ENCODE data around the gene TNNT3. TPM values are rescaled to one million over a fixed set of nuclear protein-coding genes. Genes with fewer than 3 reads are reported as not detected.

Gene TNNT3
- total and polyA plus RNA-seq, 2 experiments from 2014 or later, result not detected

DNA sequence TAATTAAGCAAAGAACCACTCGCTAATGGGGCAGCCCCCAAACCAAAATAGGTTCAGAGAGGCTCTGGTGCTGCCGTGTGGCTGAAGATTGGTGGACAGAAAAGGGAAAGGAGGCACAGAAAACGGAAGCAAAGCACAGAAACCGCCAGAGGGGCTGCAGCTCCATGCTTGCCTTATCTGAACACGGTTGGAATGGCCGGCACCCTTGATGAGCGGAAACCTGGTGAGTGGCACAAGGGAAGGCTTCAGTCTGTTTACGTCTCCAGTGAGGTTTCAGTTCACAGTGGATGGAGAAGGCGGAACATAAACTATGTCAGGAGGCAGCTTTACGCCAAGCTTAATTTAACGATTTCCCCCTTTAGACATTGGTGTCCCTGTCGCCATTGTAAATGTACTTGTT lies 22.6 kb upstream of the TNNT3 start:
- TF ChIP-seq EZH2 (IDR thresholded peaks at IDR 0.05; ENCODE audit: insufficient read depth, poor library complexity, severe bottlenecking) (no peak), EZH2phosphoT487 (IDR thresholded peaks at IDR 0.05; ENCODE audit: insufficient read depth, low read depth) (no peak)
- H3K4me1 ChIP-seq (ENCODE audit: insufficient read depth), result no peaks in the 10 kb centered on the region
- H3K27me3 ChIP-seq (replicated peaks; ENCODE audit: insufficient read depth), result peaks cover 51% of the 10 kb centered on the region
- H3K27ac ChIP-seq, result no peak overlapping the region
- no peak overlapping the region for H2AFZ ChIP-seq
- no peaks in the 10 kb centered on the region for H3K9me3 ChIP-seq (ENCODE audit: low read depth)
- no peak overlapping the region for H3K9ac ChIP-seq
- no peaks in the 10 kb centered on the region for H3K36me3 ChIP-seq (ENCODE audit: low read depth)
- H3K79me2 ChIP-seq (ENCODE audit: insufficient read depth), result no peaks in the 10 kb centered on the region
- no peak overlapping the region for H3K4me2 ChIP-seq (ENCODE audit: unreplicated experiment)
- no peaks in the 10 kb centered on the region for H3K9me2 ChIP-seq (ENCODE audit: insufficient read depth)
- WGBS, 2 experiments (ENCODE audit: low coverage in 1 of 2, low lambda C conversion rate in 2 of 2, missing lambda C conversion rate in 2 of 2), result 73 to 75% methylated on average over 12 of the region's 12 CpGs
- H3F3A ChIP-seq (ENCODE audit: insufficient read depth), result no peaks in the 10 kb centered on the region
- H4K20me1 ChIP-seq (ENCODE audit: insufficient read depth), result no peaks in the 10 kb centered on the region
- DNase-seq, result no peak
- in situ Hi-C loops (cut with MboI), result no loop called here
- H3K4me3 ChIP-seq, result no peak overlapping the region

DNA sequence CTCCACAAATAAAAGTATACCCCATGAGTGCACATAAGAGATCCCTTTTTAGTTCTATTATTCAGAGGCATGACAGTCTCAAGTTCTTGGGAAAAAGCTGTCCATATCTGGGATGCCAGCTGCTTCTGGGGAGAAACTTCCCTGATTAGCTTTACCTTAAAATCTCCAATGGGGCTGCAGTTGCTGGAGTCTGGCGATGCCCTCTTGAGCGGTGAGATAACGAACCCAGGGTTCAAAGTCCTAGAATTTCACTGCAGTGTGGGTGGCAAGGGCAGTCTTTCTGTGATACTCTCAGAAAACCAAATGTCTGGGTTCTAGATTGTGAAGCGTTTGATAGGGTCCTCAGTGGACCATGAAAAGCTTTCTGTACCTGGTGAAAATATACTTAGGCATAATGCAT lies 20.4 kb upstream of the TNNT3 start:
- Histone ChIP-seq H3K9me2 (ENCODE audit: insufficient read depth) (no peaks in the 10 kb centered on the region), H3K79me2 (ENCODE audit: insufficient read depth) (no peaks in the 10 kb centered on the region), H4K20me1 (ENCODE audit: insufficient read depth) (no peaks in the 10 kb centered on the region), H3K27me3 (replicated peaks; ENCODE audit: insufficient read depth) (peaks cover 55% of the 10 kb centered on the region), H3K27ac (no peak overlapping the region), H3K9ac (no peak overlapping the region), H3K4me3 (no peak overlapping the region), H2AFZ (no peak overlapping the region), H3K9me3 (ENCODE audit: low read depth) (no peaks in the 10 kb centered on the region), H3K4me1 (ENCODE audit: insufficient read depth) (no peaks in the 10 kb centered on the region), H3K36me3 (ENCODE audit: low read depth) (no peaks in the 10 kb centered on the region), H3K4me2 (ENCODE audit: unreplicated experiment) (no peak overlapping the region), H3F3A (ENCODE audit: insufficient read depth) (no peaks in the 10 kb centered on the region)
- no peak for TF ChIP-seq EZH2phosphoT487 (IDR thresholded peaks at IDR 0.05; ENCODE audit: insufficient read depth, low read depth)
- TF ChIP-seq EZH2 (IDR thresholded peaks at IDR 0.05; ENCODE audit: insufficient read depth, poor library complexity, severe bottlenecking), result no peak
- DNase-seq, result no peak
- WGBS, 2 experiments (ENCODE audit: low coverage in 1 of 2, low lambda C conversion rate in 2 of 2, missing lambda C conversion rate in 2 of 2), result 51 to 59% methylated on average over 4 of the region's 4 CpGs
- in situ Hi-C loops (cut with MboI), result no loop called here

DNA sequence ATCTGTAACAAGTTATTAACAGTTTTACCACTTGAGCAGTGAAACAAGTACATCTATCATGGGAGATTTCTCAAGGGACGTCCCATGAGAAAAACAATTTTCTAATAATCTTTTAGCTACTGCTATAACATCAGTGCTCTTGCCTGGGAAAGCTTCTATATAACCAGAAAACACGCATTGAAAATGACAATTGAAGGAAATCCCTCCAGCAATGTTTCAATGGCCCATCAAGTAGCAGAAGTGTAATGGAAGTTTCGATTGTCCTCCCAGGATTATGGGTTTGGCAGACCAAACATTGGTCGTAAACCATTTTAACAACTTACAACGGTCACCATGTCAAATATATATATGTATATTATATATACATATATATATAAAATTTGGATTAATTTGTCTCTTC lies 19.8 kb upstream of the TNNT3 start:
- Histone ChIP-seq H3K4me1 (ENCODE audit: insufficient read depth) (no peaks in the 10 kb centered on the region), H3K9ac (no peak overlapping the region), H3K4me3 (no peak overlapping the region), H3K27me3 (replicated peaks; ENCODE audit: insufficient read depth) (peaks cover 56% of the 10 kb centered on the region), H4K20me1 (ENCODE audit: insufficient read depth) (no peaks in the 10 kb centered on the region), H2AFZ (no peak overlapping the region), H3K27ac (no peak overlapping the region), H3K79me2 (ENCODE audit: insufficient read depth) (no peaks in the 10 kb centered on the region), H3F3A (ENCODE audit: insufficient read depth) (no peaks in the 10 kb centered on the region), H3K9me2 (ENCODE audit: insufficient read depth) (no peaks in the 10 kb centered on the region), H3K9me3 (ENCODE audit: low read depth) (no peaks in the 10 kb centered on the region), H3K4me2 (ENCODE audit: unreplicated experiment) (no peak overlapping the region), H3K36me3 (ENCODE audit: low read depth) (no peaks in the 10 kb centered on the region)
- TF ChIP-seq EZH2 (IDR thresholded peaks at IDR 0.05; ENCODE audit: insufficient read depth, poor library complexity, severe bottlenecking) (no peak), EZH2phosphoT487 (IDR thresholded peaks at IDR 0.05; ENCODE audit: insufficient read depth, low read depth) (no peak)
- no peak for DNase-seq
- WGBS, 2 experiments (ENCODE audit: low coverage in 1 of 2, low lambda C conversion rate in 2 of 2, missing lambda C conversion rate in 2 of 2), result 40 to 41% methylated on average over 5 of the region's 5 CpGs
- in situ Hi-C loops (cut with MboI), result no loop called here

DNA sequence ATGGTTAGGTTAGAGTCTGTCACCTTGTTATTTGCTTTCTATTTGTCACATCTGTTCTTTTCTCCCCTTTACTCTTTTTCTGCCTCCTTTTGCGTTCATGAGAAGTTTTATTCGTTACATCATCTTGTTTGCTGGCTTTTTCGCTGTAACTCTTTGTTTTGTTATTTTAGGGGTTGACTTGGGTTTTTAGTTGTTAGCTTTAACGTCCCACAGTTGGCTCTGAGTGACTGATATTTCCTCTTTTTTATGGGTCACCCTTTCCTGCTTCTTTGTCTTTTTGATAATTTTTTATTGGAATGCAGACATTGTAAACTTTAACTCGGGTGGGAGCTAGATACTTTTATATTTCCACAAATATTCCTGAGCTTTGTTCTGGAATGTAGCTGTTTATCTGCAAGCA lies 13.3 kb upstream of the TNNT3 start:
- Histone ChIP-seq H3K4me1 (ENCODE audit: insufficient read depth) (0 out of 2 replicates have a peak, but pooled peaks cover 2% of the 10 kb centered on the region), H3K36me3 (ENCODE audit: low read depth) (no peaks in the 10 kb centered on the region), H3K27ac (no peak overlapping the region), H3K27me3 (replicated peaks; ENCODE audit: insufficient read depth) (peaks cover 25% of the 10 kb centered on the region), H4K20me1 (ENCODE audit: insufficient read depth) (no peaks in the 10 kb centered on the region), H3K79me2 (ENCODE audit: insufficient read depth) (no peaks in the 10 kb centered on the region), H3K9me2 (ENCODE audit: insufficient read depth) (no peaks in the 10 kb centered on the region), H3F3A (ENCODE audit: insufficient read depth) (no peaks in the 10 kb centered on the region), H3K4me2 (ENCODE audit: unreplicated experiment) (no peak overlapping the region), H3K9ac (no peak overlapping the region), H2AFZ (no peak overlapping the region), H3K9me3 (ENCODE audit: low read depth) (no peaks in the 10 kb centered on the region), H3K4me3 (no peak overlapping the region)
- 41 to 48% methylated on average over 5 of the region's 5 CpGs for WGBS, 2 experiments (ENCODE audit: low coverage in 1 of 2, low lambda C conversion rate in 2 of 2, missing lambda C conversion rate in 2 of 2)
- TF ChIP-seq EZH2 (IDR thresholded peaks at IDR 0.05; ENCODE audit: insufficient read depth, poor library complexity, severe bottlenecking) (no peak), EZH2phosphoT487 (IDR thresholded peaks at IDR 0.05; ENCODE audit: insufficient read depth, low read depth) (no peak)
- in situ Hi-C loops (cut with MboI), result no loop called here
- no peak for DNase-seq
